Measurements from ENCODE around the gene INO80B.

Gene INO80B

GRCh38 chr2:74502720-74503505 is 48.0 kb downstream of the INO80B start:
- peaks cover 41% of the 10 kb centered on the region for H3K27me3 Mint-ChIP-seq (ENCODE audit: low read depth)
- DNase-seq (ENCODE audit: low spot score), result peak; percentile 66
- no peaks in the 10 kb centered on the region for H3K9me3 Mint-ChIP-seq
- peaks cover 31% of the 10 kb centered on the region for H3K36me3 Mint-ChIP-seq (ENCODE audit: low read depth)
- H3K4me3 Mint-ChIP-seq, result peak overlapping the region; percentile 74
- H3K4me1 Mint-ChIP-seq (ENCODE audit: low read depth), result peaks cover 38% of the 10 kb centered on the region
- H3K27ac Mint-ChIP-seq, result no peak overlapping the region

- Mint-ChIP-seq H3K36me3 (ENCODE audit: low read depth) (peaks cover 31% of the 10 kb centered on the region), H3K9me3 (no peaks in the 10 kb centered on the region), H3K4me3 (peak overlapping the region; percentile 74), H3K27ac (peak overlapping the region; percentile 37), H3K27me3 (ENCODE audit: low read depth) (peaks cover 36% of the 10 kb centered on the region), H3K4me1 (ENCODE audit: low read depth) (peaks cover 40% of the 10 kb centered on the region)
- no peak for DNase-seq (ENCODE audit: low spot score)
Measured at GRCh38 chr2:74503506-74504475, 48.9 kb downstream of the INO80B start.

- peaks cover 31% of the 10 kb centered on the region for H3K36me3 Mint-ChIP-seq (ENCODE audit: low read depth)
- H3K27ac Mint-ChIP-seq, result no peak overlapping the region
- H3K4me3 Mint-ChIP-seq, result peak overlapping the region; percentile 35
- no peak for DNase-seq (ENCODE audit: low spot score)
- peaks cover 36% of the 10 kb centered on the region for H3K4me1 Mint-ChIP-seq (ENCODE audit: low read depth)
- H3K9me3 Mint-ChIP-seq, result no peaks in the 10 kb centered on the region
- H3K27me3 Mint-ChIP-seq (ENCODE audit: low read depth), result peaks cover 32% of the 10 kb centered on the region
Measured at GRCh38 chr2:74504591-74504990, 49.7 kb downstream of the INO80B start.

- Mint-ChIP-seq H3K4me3 (peak overlapping the region; percentile 47), H3K27ac (no peak overlapping the region), H3K36me3 (ENCODE audit: low read depth) (peaks cover 26% of the 10 kb centered on the region), H3K27me3 (ENCODE audit: low read depth) (peaks cover 30% of the 10 kb centered on the region), H3K9me3 (no peaks in the 10 kb centered on the region), H3K4me1 (ENCODE audit: low read depth) (peaks cover 41% of the 10 kb centered on the region)
- no peak for DNase-seq (ENCODE audit: low spot score)
Measured at GRCh38 chr2:74505448-74506246, 50.8 kb downstream of the INO80B start.

- Mint-ChIP-seq H3K9me3 (no peaks in the 10 kb centered on the region), H3K4me1 (ENCODE audit: low read depth) (peaks cover 44% of the 10 kb centered on the region), H3K27me3 (ENCODE audit: low read depth) (peaks cover 27% of the 10 kb centered on the region), H3K36me3 (ENCODE audit: low read depth) (peaks cover 23% of the 10 kb centered on the region), H3K27ac (peak within 1 kb of the TSS; percentile 99), H3K4me3 (peak within 1 kb of the TSS; percentile 96)
- peak; percentile 97 for DNase-seq (ENCODE audit: low spot score)
Measured at GRCh38 chr2:74507145-74507925, 52.4 kb downstream of the INO80B start, which contains the start of gene PCGF1. Gene PCGF1 (minus strand): TSS chr2:74507695. CDS start chr2:74507668, 27 bp downstream.
